K562 (cell line): Measurements from ENCODE around the gene KMT2E. TPM values are rescaled to one million over a fixed set of nuclear protein-coding genes. Genes with fewer than 3 reads are reported as not detected.

Experiments used
- ATAC-seq: fragments of 200-7000 bp; cut with Tn5 transposase; 3 replicates; pipeline ENCODE4 v1.9.1; 2020; ENCODE audit warnings: moderate library complexity
- BruUV-seq: library from RNA; stranded (reverse); fragments of 400-500 nt; replicated peaks from 2 replicates; lab custom pipeline; 2021; lab: Mats Ljungman, UMichigan
- CTCF ChIA-PET: fragments of 300-600 bp; formaldehyde crosslinking; extraction: SDS; loops from one replicate; lab custom pipeline; 2021; ENCODE audit warnings: low intra/inter-chr PET ratio; lab: Yijun Ruan, JAX
- POLR2A ChIA-PET: fragments of 300-600, 350-650 bp; sonication (Branson Sonifier 250); formaldehyde crosslinking; extraction: SDS; loops from one replicate; lab custom pipeline; 2021; ENCODE audit warnings: antibody characterized with exemption, inconsistent platforms; lab: Yijun Ruan, JAX
- DNase-seq, 4 experiments: peaks; one replicate each; pipeline versions ENCODE4 v3.0.0 to v3.0.0-alpha.2; 2011 to 2018; ENCODE audit warnings: low spot score in 3 of 4, mixed read lengths in 3 of 4; ENCODE audit errors: extremely low read depth in 1 of 4
- FAIRE-seq: peaks from 2 replicates; lab custom pipeline; 2011; peaks lifted over from hg19 to GRCh38; lab: Jason Lieb, UNC
- H2AFZ ChIP-seq: 2 replicates; pipeline ENCODE4 v1.6.0; 2011; ENCODE audit warnings: low read depth, low read length, control low read depth, inconsistent platforms
- H3K27ac ChIP-seq: fragments of 200-600 bp; 3 replicates; pipeline ENCODE4 v1.8.0; 2011; ENCODE audit warnings: low read depth, mild to moderate bottlenecking, control low read depth, inconsistent platforms, low read length, moderate library complexity, mixed read lengths; ENCODE audit errors: extremely low read depth
- H3K27me3 ChIP-seq, 2 experiments: fragments of 300-600 bp in 1 of 2; 2 replicates in 1 of 2; 3 replicates in 1 of 2; pipeline versions ENCODE4 v1.6.0 to v1.8.0; 2011; ENCODE audit warnings: inconsistent platforms in 2 of 2, low read length in 2 of 2, mild to moderate bottlenecking in 1 of 2, mixed read lengths in 1 of 2, moderate library complexity in 1 of 2; ENCODE audit not compliant: control insufficient read depth in 2 of 2, insufficient read depth in 2 of 2
- H3K36me3 ChIP-seq: fragments of 300-600 bp; 3 replicates; pipeline ENCODE4 v1.8.0; 2011; ENCODE audit warnings: mild to moderate bottlenecking, low read length, inconsistent platforms; ENCODE audit not compliant: control insufficient read depth, insufficient read depth
- H3K4me1 ChIP-seq, 2 experiments: fragments of 200-600 bp in 1 of 2; replicated peaks in 1 of 2; 2 replicates in 1 of 2; 3 replicates in 1 of 2; pipeline versions ENCODE4 v1.5.1 to v1.8.0; 2011; ENCODE audit warnings: inconsistent platforms in 2 of 2, low read length in 2 of 2, mild to moderate bottlenecking in 1 of 2, mixed read lengths in 1 of 2, moderate library complexity in 1 of 2; ENCODE audit not compliant: control insufficient read depth in 2 of 2, insufficient read depth in 2 of 2
- H3K4me2 ChIP-seq: 2 replicates; pipeline ENCODE4 v1.6.1; 2011; ENCODE audit warnings: low read length, control low read depth, inconsistent platforms, mixed read lengths; ENCODE audit not compliant: insufficient read depth
- H3K4me3 ChIP-seq: fragments of 200-600 bp; sonication (generic), shearing (Covaris generic); 2 replicates; pipeline ENCODE4 v1.5.1; 2016; ENCODE audit warnings: control low read depth, inconsistent platforms
- H3K79me2 ChIP-seq: fragments of 200-600 bp; 3 replicates; pipeline ENCODE4 v1.8.0; 2011; ENCODE audit warnings: low read length, inconsistent platforms; ENCODE audit not compliant: control insufficient read depth, insufficient read depth
- H3K9ac ChIP-seq, 2 experiments: 2 replicates each; pipeline versions ENCODE4 v1.6.0 to v1.6.1; 2011; ENCODE audit warnings: low read depth in 2 of 2, low read length in 2 of 2, control low read depth in 1 of 2, inconsistent platforms in 1 of 2, mild to moderate bottlenecking in 1 of 2, mixed read lengths in 1 of 2; ENCODE audit not compliant: insufficient read depth in 1 of 2
- H3K9me1 ChIP-seq: one replicate; pipeline ENCODE4 v1.6.0; 2011; ENCODE audit warnings: inconsistent platforms, mild to moderate bottlenecking, low read length, moderate library complexity; ENCODE audit not compliant: control insufficient read depth, insufficient read depth
- H3K9me3 ChIP-seq: replicated peaks from 2 replicates; pipeline ENCODE4 v1.5.1; 2011; ENCODE audit warnings: low read depth, low read length, inconsistent platforms; ENCODE audit not compliant: control insufficient read depth, insufficient read depth
- H4K20me1 ChIP-seq: replicated peaks from 2 replicates; pipeline ENCODE4 v1.6.1; 2011; ENCODE audit warnings: low read length, inconsistent platforms, mixed read lengths; ENCODE audit not compliant: control insufficient read depth, insufficient read depth
- FOXP4 ChIP-seq: sonication (generic); formaldehyde crosslinking; IDR thresholded peaks from 2 replicates; pipeline ENCODE4 v1.8.0; 2022; ENCODE audit warnings: mild to moderate bottlenecking, missing genetic modification reagents, borderline replicate concordance
- GTF2F1 ChIP-seq: IDR thresholded peaks from 2 replicates; pipeline ENCODE4 v1.6.1; 2011; ENCODE audit warnings: low read depth, low read length, improper control_type of control experiment
- HNRNPLL ChIP-seq: fragments of 200-400 bp; formaldehyde crosslinking; IDR thresholded peaks from 2 replicates; pipeline ENCODE4 v1.6.1; 2017; ENCODE audit warnings: low read length, low read depth, mild to moderate bottlenecking; ENCODE audit not compliant: poor library complexity, severe bottlenecking
- MBD2 ChIP-seq: sonication (generic); IDR thresholded peaks from 2 replicates; pipeline ENCODE4 v1.6.1; 2016; ENCODE audit warnings: low read depth, borderline replicate concordance
- NONO ChIP-seq, 2 experiments: fragments of 200-400 bp in 1 of 2; fragments of 450-650 bp in 1 of 2; formaldehyde crosslinking in 1 of 2; IDR thresholded peaks; 2 replicates each; pipeline ENCODE4 v1.6.1; 2017; ENCODE audit warnings: low read depth in 2 of 2, mild to moderate bottlenecking in 2 of 2, moderate library complexity in 2 of 2, low read length in 1 of 2
- TBL1XR1 ChIP-seq, 2 experiments: IDR thresholded peaks; 2 replicates each; pipeline ENCODE4 v1.6.1; 2012; ENCODE audit warnings: improper control_type of control experiment in 2 of 2, low read length in 2 of 2, mild to moderate bottlenecking in 1 of 2
- ZNF217 ChIP-seq: sonication (generic); formaldehyde crosslinking; IDR thresholded peaks from 2 replicates; pipeline ENCODE4 v1.8.0; 2022; ENCODE audit warnings: mild to moderate bottlenecking, missing genetic modification reagents
- ZNF347 ChIP-seq: fragments of 450-650 bp; formaldehyde crosslinking; IDR thresholded peaks from 2 replicates; pipeline ENCODE4 v1.4.0; 2020; ENCODE audit warnings: low read depth, mild to moderate bottlenecking, moderate library complexity
- ZNF507 ChIP-seq: conservative IDR thresholded peaks from 2 replicates; pipeline ENCODE4 v1.6.1; 2017; ENCODE audit warnings: missing genetic modification characterization, missing compliant biosample characterization
- WGBS: fragments of 100-300 bp; shearing (Covaris generic); methylation state at CpG from one replicate; pipeline ENCODE4 v1.1.6; 2016; ENCODE audit warnings: low coverage, mixed read lengths; ENCODE audit not compliant: insufficient coverage; ENCODE audit errors: missing lambda C conversion rate; 5-methylcytosine and 5-hydroxymethylcytosine counted together
- in situ Hi-C: fragments of 300-500 bp; cut with MboI; formaldehyde crosslinking; loops from 4 replicates; pipeline ENCODE4 v1.15.0; 2018; ENCODE audit warnings: inconsistent platforms, mixed read lengths
- intact Hi-C: fragments of 100-400 bp; cut with micrococcal nuclease; formaldehyde crosslinking; loops from 2 replicates; pipeline ENCODE4 v1.14.2; 2022
- polyA plus RNA-seq, 8 experiments: library from polyadenylated mRNA; depleted of rRNA in 4 of 8; stranded (reverse) in 5 of 8; unstranded in 3 of 8; fragments of >200 nt; fragmentation: Nextera tagmentation in 2 of 8; fragmentation: Illumina TruSeq in 1 of 8; extraction: Ambion mirVana in 2 of 8; extraction: Trizol in 1 of 8; gene quantifications; 2 replicates each; pipeline versions ENCODE4 v1.2.1 to v1.2.3, GENCODE V29; 2011 to 2014; ENCODE audit warnings: inconsistent platforms in 1 of 8, missing spikeins in 1 of 8
- total RNA-seq, 7 experiments: library from RNA; depleted of rRNA in 6 of 7; stranded (reverse); fragments of >200 nt in 6 of 7; fragmentation: Illumina TruSeq in 2 of 7; extraction: Trizol in 2 of 7; gene quantifications; 2 replicates each; pipeline versions ENCODE4 v1.2.1 to v1.2.3, GENCODE V29; 2011 to 2021; ENCODE audit warnings: low replicate concordance in 1 of 7
- TF ChIP-seq, protein P1 (sequence below): fragments of 250-450 bp; sonication (Bioruptor Pico); IDR thresholded peaks from 2 replicates; pipeline ENCODE4 v1.5.0; 2021; ENCODE audit warnings: mild to moderate bottlenecking, moderate library complexity
- TF ChIP-seq, protein P2 (sequence below): fragments of 150-350 bp; IDR thresholded peaks from 2 replicates; pipeline ENCODE4 v1.6.1; 2014; ENCODE audit warnings: low read depth, mild to moderate bottlenecking, low read length, borderline replicate concordance

KMT2E gene
- total and polyA plus RNA-seq, 9 of the 15 experiments (the other 6 are each of a cell fraction or from before 2014, with no cell fraction given), result 8.9 to 55.3 (median 38.1) TPM

DNA sequence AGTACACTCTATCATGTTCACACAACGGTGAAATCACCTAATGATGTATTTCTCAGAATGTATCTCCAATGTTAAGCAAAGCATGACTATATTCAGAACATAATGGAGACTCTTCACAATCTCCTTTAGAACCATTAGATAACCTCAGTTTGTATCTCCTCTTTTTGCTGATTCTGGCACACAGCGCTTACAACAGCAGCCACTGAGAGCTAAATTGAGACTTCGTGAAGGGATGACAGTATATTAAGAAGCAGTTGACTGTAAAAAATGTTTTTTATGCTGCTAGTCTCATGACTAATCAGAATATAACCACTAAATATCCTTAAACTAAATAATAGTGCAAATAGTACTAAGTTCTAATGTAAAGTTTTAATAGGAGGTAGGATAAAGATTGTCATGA, 46.9 kb downstream of the KMT2E start (continued):
- TF ChIP-seq ZNF217 (CRISPR knock-in tag) (no peak), ZNF507 (tag) (no peak)

GRCh38 chr7:105065104-105065503, 51.1 kb downstream of the KMT2E start:
- H3K4me2 ChIP-seq, result no peak overlapping the region
- no peak overlapping the region for H2AFZ ChIP-seq
- H3K27me3 ChIP-seq, result no peaks in the 10 kb centered on the region
- no peak overlapping the region for H3K4me3 ChIP-seq
- H3K79me2 ChIP-seq, result peaks cover 42% of the 10 kb centered on the region
- 97% methylated on average over 1 of the region's 1 CpG for WGBS
- no peak for FAIRE-seq
- intact Hi-C loops (no loop called here), in situ Hi-C loops (no loop called here)
- no peak for DNase-seq
- peaks cover 89% of the 10 kb centered on the region for H3K36me3 ChIP-seq
- CTCF ChIA-PET, result no interaction called here
- H3K9me1 ChIP-seq, result no peaks in the 10 kb centered on the region
- peaks cover 9% of the 10 kb centered on the region; the same call in 1 of the 2 replicates for H4K20me1 ChIP-seq
- POLR2A ChIA-PET, result interaction anchor here (0.6 to 1.0 kb wide), 2 partner anchors 16 to 1533 kb away, joined by 3 read pairs; no protein-coding TSS in a partner anchor
- no TSS peak for BruUV-seq
- H3K4me1 ChIP-seq, result no peaks in the 10 kb centered on the region
- H3K27ac ChIP-seq, result no peak overlapping the region
- no peak overlapping the region for H3K9ac ChIP-seq
- H3K9me3 ChIP-seq, result no peaks in the 10 kb centered on the region
- ATAC-seq, result no peak
- TF ChIP-seq NONO (IDR thresholded peaks at IDR 0.05; ENCODE audit: low read depth in 2 of 2, low read length in 1 of 2) (no peak), ZNF347 (CRISPR knock-in tag) (no peak), FOXP4 (CRISPR knock-in tag) (no peak), TBL1XR1 (IDR thresholded peaks at IDR 0.05; ENCODE audit: low read length in 2 of 2) (no peak), HNRNPLL (no peak), GTF2F1 (no peak), MBD2 (no peak)
- TF ChIP-seq, protein P1, sequence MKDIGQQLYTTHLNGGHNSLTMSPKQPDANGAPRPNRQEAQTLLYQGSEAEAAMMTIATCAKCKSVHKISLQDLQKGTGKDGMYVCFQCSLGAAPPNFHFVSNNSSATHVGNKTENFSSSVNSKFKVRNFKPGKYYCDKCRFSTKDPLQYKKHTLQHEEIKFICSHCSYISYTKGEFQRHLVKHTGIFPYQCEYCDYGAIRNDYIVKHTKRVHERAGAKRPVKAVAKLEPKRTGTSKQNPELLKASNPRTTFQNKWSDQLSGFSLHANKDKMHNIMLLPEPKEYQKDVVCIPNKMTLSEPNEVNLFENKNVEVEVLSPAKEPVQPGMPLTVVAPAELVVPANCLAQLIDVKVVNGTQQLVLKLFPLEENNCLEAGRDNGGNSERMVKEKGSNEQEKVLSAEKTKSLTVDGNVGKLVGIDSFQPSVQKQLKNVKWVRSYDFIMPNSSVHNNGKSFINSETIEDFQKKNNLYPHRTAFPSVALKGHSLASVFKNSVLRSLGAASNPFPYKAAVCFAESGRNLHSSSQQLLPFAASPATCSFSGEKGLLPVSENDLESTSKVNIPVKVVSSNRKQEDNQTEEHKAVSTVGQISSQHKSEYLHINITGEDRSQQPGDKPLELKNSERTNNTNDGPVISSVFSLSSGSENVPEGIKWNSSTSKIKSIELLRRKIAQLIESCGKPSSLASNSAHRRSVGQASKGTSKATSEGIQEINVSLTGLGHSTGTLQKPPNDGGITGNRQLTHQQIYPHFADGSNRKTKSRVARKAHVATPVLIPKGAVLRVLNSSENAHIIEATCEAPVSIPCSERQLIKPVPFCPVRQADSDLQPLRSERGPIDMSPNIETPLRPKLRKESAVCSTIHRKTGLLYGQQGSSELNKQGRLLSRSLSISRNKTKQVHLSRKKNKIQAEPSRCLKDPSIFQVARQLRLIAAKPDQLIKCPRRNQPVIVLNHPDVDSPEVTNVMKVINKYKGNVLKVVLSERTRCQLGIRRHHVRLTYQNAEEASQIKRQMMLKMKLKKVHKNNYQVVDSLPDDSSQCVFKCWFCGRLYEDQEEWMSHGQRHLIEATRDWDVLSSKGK (CRISPR knock-in tag), result no peak
- TF ChIP-seq, protein P2, sequence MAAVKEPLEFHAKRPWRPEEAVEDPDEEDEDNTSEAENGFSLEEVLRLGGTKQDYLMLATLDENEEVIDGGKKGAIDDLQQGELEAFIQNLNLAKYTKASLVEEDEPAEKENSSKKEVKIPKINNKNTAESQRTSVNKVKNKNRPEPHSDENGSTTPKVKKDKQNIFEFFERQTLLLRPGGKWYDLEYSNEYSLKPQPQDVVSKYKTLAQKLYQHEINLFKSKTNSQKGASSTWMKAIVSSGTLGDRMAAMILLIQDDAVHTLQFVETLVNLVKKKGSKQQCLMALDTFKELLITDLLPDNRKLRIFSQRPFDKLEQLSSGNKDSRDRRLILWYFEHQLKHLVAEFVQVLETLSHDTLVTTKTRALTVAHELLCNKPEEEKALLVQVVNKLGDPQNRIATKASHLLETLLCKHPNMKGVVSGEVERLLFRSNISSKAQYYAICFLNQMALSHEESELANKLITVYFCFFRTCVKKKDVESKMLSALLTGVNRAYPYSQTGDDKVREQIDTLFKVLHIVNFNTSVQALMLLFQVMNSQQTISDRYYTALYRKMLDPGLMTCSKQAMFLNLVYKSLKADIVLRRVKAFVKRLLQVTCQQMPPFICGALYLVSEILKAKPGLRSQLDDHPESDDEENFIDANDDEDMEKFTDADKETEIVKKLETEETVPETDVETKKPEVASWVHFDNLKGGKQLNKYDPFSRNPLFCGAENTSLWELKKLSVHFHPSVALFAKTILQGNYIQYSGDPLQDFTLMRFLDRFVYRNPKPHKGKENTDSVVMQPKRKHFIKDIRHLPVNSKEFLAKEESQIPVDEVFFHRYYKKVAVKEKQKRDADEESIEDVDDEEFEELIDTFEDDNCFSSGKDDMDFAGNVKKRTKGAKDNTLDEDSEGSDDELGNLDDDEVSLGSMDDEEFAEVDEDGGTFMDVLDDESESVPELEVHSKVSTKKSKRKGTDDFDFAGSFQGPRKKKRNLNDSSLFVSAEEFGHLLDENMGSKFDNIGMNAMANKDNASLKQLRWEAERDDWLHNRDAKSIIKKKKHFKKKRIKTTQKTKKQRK, result no peak
